ENCODE measurements around the gene MAPK6.
A peak's percentile ranks its signal among the peaks of the same experiment; 100 is the strongest.

The MAPK6 gene

DNA sequence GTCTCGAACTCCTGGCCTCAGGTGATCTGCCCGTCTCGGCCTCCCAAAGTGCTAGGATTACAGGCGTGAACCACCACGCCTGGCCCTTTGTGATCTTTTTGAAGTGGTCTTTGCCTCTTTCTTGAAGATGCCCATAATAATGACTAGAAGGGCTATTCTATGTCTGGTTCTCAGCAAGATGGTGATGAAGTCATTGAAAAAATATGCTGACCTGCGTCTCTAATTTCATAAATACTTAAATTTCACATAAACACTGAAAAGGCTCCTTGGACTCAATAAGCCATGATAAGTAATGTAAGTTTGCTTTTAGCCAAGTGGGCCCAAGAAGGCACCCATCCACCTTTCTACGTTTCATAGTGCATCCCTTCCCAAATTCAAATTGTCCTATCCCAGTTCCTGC, 775 bp upstream of the MAPK6 start:
- H3K4me3 ChIP-seq (ENCODE audit: control insufficient read depth, low read depth, low read length): peak overlapping the region; percentile 50
- peak; percentile 47 for DNase-seq (ENCODE audit: low read depth)

DNA sequence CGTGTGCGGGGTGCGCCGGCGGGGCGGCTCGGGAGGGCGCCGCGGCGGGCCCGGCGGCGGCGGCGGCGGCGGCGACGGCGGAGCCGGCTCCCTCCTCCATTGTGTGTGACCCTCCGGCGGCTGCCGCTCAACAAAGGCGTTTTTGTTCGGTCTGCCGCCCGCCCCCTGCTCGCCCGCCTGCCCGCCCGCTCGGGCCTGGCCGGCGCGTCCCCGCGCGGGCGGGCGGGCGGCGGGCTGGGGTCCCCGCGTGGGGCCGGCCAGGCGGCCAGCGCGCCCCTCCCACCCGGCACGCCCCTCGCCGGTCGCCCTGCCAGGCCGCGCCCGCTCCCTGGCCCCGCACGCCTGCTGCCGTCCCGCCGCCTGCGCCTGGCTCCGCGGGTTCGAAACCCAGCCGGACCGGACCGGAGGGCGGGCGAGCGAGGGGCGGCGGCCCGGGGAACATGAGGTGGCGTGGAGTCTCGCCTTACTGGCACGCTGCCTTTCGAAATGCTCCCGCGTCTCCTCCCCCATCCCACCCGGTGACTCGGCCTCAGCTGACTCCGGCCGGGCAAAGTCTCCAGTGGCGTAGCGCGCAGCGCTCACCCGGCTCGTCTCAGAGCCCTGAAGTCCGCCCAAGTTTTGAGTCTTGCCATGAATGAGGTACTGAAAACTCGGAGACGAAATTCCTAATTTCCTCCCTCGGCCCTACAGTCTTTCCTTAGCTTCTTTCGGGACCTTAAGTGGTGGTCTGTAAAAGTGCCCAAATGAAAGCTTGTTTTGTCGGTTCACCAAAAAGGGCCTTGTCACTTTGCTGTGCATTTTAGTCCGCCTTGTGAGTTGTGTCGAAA, 588 bp downstream of the MAPK6 start:
- TF ChIP-seq, protein P1, sequence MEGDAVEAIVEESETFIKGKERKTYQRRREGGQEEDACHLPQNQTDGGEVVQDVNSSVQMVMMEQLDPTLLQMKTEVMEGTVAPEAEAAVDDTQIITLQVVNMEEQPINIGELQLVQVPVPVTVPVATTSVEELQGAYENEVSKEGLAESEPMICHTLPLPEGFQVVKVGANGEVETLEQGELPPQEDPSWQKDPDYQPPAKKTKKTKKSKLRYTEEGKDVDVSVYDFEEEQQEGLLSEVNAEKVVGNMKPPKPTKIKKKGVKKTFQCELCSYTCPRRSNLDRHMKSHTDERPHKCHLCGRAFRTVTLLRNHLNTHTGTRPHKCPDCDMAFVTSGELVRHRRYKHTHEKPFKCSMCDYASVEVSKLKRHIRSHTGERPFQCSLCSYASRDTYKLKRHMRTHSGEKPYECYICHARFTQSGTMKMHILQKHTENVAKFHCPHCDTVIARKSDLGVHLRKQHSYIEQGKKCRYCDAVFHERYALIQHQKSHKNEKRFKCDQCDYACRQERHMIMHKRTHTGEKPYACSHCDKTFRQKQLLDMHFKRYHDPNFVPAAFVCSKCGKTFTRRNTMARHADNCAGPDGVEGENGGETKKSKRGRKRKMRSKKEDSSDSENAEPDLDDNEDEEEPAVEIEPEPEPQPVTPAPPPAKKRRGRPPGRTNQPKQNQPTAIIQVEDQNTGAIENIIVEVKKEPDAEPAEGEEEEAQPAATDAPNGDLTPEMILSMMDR (conservative IDR thresholded peaks at IDR 0.05; ENCODE audit: control insufficient read depth, insufficient read depth, low read depth, low read length): no peak

More for the DNA sequence above, 775 bp upstream of the MAPK6 start:
- TF ChIP-seq, protein P1 (conservative IDR thresholded peaks at IDR 0.05; ENCODE audit: control insufficient read depth, insufficient read depth, low read depth, low read length): no peak

DNA sequence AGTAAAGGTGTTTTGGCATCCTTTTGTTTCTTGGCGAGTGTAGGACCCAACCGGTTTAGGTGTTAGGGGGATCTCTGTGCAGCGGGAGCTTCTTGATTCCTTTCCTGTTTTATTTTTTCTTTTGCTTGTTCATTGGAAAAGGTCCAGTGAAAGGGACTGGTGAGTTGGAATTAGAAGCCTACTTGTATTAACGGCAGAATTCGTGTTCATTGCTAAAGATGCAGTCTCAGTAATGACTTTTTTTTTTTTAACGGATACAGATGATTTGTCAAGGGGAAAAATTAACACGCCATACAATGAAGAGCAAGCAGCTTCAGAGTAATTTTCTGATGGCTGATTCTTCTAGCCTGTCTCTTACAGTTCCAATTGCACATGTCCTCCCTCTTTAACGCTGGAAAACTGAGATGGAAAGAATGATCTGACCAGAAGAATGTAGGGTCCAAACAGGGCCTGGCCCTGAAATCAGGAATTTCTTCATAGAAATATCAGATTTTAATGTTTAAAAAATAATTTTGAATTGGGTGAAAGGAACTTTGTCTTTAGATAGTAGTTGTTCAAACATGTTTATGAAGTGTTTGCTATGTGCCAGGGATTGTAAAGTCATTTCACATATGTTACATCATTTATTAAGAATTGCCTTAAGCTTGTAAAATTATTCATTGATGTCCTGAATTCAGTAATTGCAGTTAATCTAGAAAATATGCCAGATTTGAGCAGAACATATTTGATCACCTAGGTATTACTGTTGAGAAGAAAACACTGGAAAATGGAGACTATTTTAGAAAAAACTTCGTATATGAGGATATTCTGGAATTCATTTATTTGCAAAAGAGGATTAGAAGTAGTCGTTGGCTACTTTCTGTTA, 1.4 kb downstream of the MAPK6 start:
- H3K4me3 ChIP-seq (ENCODE audit: control insufficient read depth, low read depth, low read length): peak overlapping the region; percentile 67
- TF ChIP-seq, protein P1 (conservative IDR thresholded peaks at IDR 0.05; ENCODE audit: control insufficient read depth, insufficient read depth, low read depth, low read length): no peak
- peak; percentile 45 for DNase-seq (ENCODE audit: low read depth)

More for the DNA sequence above, 588 bp downstream of the MAPK6 start:
- peak overlapping the region; percentile 67 for H3K4me3 ChIP-seq (ENCODE audit: control insufficient read depth, low read depth, low read length)
- DNase-seq (ENCODE audit: low read depth): peak; percentile 92

DNA sequence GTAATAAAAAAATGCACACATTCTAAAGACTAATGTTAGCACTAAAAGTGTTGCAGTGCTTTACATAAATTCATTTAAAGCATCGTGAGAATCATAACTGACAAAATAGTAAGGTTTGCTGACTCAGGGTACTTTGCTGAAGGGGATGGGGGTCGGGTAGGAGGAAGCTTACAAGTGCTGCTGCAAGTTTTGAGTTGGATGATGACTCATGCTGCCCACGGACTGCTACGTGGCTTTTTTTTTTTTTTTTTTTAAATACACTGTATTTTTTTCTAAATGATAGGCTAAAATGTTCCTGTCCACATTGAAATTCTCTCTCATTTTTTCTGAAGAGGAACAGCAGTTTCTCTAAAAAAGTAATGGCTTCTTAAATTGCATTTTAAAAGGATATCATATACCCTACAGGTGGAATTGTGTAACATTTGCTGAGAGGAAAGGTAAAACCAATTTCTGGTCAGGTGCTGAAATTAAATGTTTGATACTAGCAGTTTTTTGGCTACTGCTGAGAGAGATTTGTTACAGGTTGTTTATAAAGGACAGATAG, 2.2 kb downstream of the MAPK6 start:
- H3K4me3 ChIP-seq (ENCODE audit: control insufficient read depth, low read depth, low read length): peak overlapping the region; percentile 67
- TF ChIP-seq, protein P1 (conservative IDR thresholded peaks at IDR 0.05; ENCODE audit: control insufficient read depth, insufficient read depth, low read depth, low read length): no peak
- peak; percentile 96 for DNase-seq (ENCODE audit: low read depth)

DNA sequence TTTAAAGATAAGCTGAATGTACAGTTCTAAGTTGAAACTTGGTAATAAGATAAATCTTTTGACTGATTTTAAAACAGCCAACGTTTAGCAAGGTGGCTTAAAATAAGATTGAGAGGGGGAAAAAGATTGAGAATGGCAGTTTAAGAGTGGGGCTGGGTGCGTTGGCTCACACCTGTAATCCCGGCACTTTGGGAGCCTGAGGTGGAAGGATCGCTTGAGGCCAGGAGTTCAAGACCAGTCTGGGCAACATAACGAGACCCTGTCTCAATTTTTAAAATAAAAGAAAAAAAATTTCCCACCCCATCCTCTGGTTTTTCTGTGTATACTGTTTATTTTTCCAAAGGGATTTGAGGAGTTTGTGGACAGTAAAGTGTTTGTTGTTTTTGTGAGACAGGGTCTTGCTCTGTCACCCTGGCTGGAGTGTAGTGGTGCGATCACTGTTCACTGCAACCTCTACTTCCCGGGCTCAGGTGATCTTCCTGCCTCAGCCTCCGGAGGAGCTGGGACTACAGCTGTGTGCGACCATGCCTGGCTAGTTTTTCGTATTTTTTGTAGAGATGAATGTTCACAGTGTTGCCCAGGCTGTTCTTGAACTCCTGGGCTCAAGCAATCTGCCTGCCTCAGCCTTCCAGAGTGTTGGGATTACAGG, 3.0 kb downstream of the MAPK6 start:
- H3K4me3 ChIP-seq (ENCODE audit: control insufficient read depth, low read depth, low read length): peak overlapping the region; percentile 67
- DNase-seq (ENCODE audit: low read depth): no peak
- TF ChIP-seq, protein P1 (conservative IDR thresholded peaks at IDR 0.05; ENCODE audit: control insufficient read depth, insufficient read depth, low read depth, low read length): no peak
